Measurements from ENCODE around the gene CEACAM5. TPM values are rescaled to one million over a fixed set of nuclear protein-coding genes. Genes with fewer than 3 reads are reported as not detected.

CEACAM5 gene
- polyA plus RNA-seq, 12 donors: 0.05 to 23.2 (median 0.21) TPM; not detected in 5

Other genes starting within 250 kb of the CEACAM5 start
- 1 to 10 TPM in 8 of 12 donors, under 1 TPM in 2, not detected in 2; 0.85 to 2.2 (median 1.6) TPM for gene CEACAM21, start 132.5 kb upstream of the CEACAM5 start, polyA plus RNA-seq (ENCODE audit: insufficient read length in 12 of 12)
- gene CEACAM4, start 81.6 kb upstream of the CEACAM5 start, polyA plus RNA-seq (ENCODE audit: insufficient read length in 12 of 12): under 1 TPM in 4 of 12 donors, not detected in 8; 0.09 to 0.79 (median 0.29) TPM
- gene CEACAM7, start 20.4 kb upstream of the CEACAM5 start, polyA plus RNA-seq (ENCODE audit: insufficient read length in 12 of 12): not detected
- gene CEACAM6, start 46.9 kb downstream of the CEACAM5 start, polyA plus RNA-seq (ENCODE audit: insufficient read length in 12 of 12): 1 to 10 TPM in 2 of 12 donors, under 1 TPM in 7, not detected in 3; 0.08 to 5.2 (median 0.21) TPM
- under 1 TPM in 3 of 12 donors, not detected in 9; 0.24 to 0.48 (median 0.40) TPM for gene CEACAM3, start 88.0 kb downstream of the CEACAM5 start, polyA plus RNA-seq (ENCODE audit: insufficient read length in 12 of 12)
- gene LYPD4, start 136.1 kb downstream of the CEACAM5 start, polyA plus RNA-seq (ENCODE audit: insufficient read length in 12 of 12): not detected
- not detected for gene DMRTC2, start 136.4 kb downstream of the CEACAM5 start, polyA plus RNA-seq (ENCODE audit: insufficient read length in 12 of 12)
- 1,000 to 10,000 TPM in 11 of 12 donors, not detected in 1; 1,642 to 2,436 (median 1,937) TPM for gene RPS19, start 151.6 kb downstream of the CEACAM5 start, polyA plus RNA-seq (ENCODE audit: insufficient read length in 12 of 12)
- 1 to 10 TPM in 1 of 12 donors, under 1 TPM in 9, not detected in 2; 0.48 to 9.8 (median 0.73) TPM for gene CD79A, start 168.7 kb downstream of the CEACAM5 start, polyA plus RNA-seq (ENCODE audit: insufficient read length in 12 of 12)
- 100 to 1,000 TPM in 2 of 12 donors, 10 to 100 TPM in 9, not detected in 1; 28.7 to 116 (median 35.3) TPM for gene ARHGEF1, start 174.6 kb downstream of the CEACAM5 start, polyA plus RNA-seq (ENCODE audit: insufficient read length in 12 of 12)
- under 1 TPM in 8 of 12 donors, not detected in 4; 0.08 to 0.18 (median 0.11) TPM for gene ERFL, start 219.8 kb downstream of the CEACAM5 start, polyA plus RNA-seq (ENCODE audit: insufficient read length in 12 of 12)

Measured in muscle of arm (tissue), 12 donors.